Skeletal muscle cell (primary cell): Measurements from ENCODE around the gene CYP4V2.
A peak's percentile ranks its signal among the peaks of the same experiment; 100 is the strongest.
"Not testable (repeated sequence)": the region's sequence is repeated elsewhere in the genome, so short reads cannot be mapped to it uniquely, and the experiment has no call there.

ENCODE experiments used
- DNase-seq: peaks from one replicate; pipeline ENCODE4 v3.0.0-alpha.2; 2010; ENCODE audit warnings: low read depth
- H3K4me3 ChIP-seq: 2 replicates; pipeline ENCODE4 v1.5.1; 2011; ENCODE audit warnings: low read depth, mild to moderate bottlenecking, control low read depth, low read length, moderate library complexity

CYP4V2 gene

DNA sequence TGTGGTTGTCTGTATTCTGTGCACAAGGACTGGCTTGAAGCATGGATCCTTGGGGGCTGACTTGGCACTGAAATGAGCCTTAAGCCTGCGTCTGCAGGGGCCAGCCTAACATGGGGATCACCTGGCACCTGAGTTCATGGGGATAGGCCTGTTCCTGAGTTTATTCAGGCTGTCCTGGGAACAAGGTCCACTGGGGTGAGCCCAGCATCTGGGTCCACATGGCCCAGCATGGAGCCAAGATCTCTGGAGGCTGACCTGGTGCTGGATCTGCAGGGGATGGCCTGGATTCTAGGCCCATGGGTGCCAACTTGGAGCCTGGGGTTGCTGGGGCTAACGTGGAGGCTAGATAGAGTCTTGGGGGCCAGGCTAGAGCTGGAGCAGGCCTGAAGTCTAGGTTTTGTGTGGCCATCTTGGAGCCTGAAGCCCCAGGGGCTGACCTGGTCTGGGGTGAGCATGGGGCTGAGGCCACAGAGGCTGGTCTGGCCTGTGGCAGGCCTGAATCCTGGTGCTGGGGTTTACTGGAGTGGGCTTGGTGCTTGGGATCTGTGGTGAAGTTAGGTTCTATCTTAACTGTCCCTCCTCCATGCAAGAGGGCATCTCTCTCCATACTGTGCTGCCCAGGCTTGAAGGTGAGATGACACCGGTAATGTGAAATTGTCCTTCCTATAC, 35.3 kb downstream of the CYP4V2 start:
- H3K4me3 ChIP-seq: no peak overlapping the region

DNA sequence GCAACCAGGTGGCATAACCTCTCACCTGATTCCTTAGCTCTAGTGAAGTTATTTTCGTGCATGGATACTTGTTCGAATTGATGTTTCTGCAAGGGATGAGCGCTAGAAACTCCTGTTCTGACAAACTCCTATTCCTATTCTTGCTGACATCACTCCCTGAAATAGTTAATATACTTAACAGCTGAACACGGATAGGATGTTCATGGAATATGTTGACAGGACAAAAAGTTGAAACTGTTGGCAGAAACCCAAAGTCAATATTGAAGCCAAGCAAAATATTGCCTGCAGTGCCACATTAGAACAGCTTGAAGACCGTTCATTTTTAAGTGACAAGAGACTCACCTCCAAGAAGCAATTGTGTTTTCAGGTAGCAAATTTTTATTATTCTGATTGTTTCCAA, 35.9 kb downstream of the CYP4V2 start, which contains the start of gene KLKB1:
TSS of gene KLKB1 (plus strand) at position 287 of the 400 bp plus-strand sequence. CDS start 689 bp downstream, outside the sequence.
- no peak for DNase-seq
- no peak within 1 kb of the TSS for H3K4me3 ChIP-seq

More for the DNA sequence above, 35.3 kb downstream of the CYP4V2 start:
- DNase-seq: no peak

DNA sequence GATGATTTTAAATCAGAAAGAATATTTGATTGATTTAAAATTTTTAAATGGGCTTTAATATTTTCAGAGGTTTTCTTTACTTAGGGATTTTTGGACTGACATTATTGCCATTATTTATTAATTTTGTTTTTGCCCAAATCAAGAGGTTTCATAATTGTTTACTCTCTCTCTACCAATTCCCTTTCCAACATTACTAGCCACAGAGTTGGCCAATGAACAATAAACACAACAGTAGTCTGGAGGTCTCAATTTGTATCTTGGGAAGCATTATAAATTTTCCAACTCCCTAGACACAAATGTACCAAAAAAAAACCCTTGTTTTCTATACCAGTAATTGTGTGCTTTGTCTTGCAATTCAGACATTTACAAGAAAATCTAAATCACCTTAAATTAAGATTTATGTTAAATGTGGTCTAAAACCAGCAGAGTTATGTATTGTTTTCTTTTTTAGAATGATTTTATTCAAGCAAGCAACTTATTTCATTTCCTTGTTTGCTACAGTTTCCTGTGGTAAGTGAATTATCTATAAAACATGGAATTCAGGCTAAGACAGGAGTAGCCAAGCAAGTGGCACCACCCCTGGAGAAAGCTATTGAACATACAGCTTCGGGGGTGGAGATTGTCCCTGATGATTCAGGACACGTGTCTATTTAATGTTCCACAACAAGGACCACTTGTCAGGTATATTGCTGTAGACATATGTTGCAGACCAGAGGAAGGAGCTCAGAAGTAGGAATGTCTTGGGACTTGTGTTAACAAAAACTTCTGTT, 36.6 kb downstream of the CYP4V2 start:
- H3K4me3 ChIP-seq: no peak overlapping the region
- DNase-seq: no peak

- DNase-seq: no peak
Observed at GRCh38 chr4:186228514-186228894, 37.1 kb downstream of the CYP4V2 start.

DNA sequence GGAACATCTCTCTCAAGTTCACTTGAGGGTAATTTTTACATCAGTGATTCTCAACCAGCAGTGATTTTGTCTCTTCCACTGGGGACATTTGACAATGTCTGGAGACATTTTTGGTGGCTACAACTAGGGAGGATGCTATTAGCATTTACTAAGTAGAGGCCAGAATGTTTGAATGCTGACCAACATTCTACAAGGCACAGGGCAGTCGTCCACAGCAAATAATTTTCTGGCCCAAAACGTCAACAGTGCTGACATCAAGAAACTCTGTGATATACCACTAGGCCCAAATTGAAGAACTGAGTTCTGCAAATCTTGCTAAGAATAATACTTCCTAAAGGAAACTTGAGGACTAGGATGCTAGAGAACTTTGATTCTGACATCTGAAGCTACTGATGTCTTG, 43.0 kb downstream of the CYP4V2 start:
- H3K4me3 ChIP-seq: no peak overlapping the region
- DNase-seq: no peak

More at GRCh38 chr4:186228514-186228894, 37.1 kb downstream of the CYP4V2 start:
- no peak overlapping the region for H3K4me3 ChIP-seq

GRCh38 chr4:186236126-186236525, 44.8 kb downstream of the CYP4V2 start:
- no peak for DNase-seq
- no peak overlapping the region for H3K4me3 ChIP-seq

GRCh38 chr4:186240452-186240847, 49.1 kb downstream of the CYP4V2 start:
- no peak for DNase-seq
- H3K4me3 ChIP-seq: no peak overlapping the region

DNA sequence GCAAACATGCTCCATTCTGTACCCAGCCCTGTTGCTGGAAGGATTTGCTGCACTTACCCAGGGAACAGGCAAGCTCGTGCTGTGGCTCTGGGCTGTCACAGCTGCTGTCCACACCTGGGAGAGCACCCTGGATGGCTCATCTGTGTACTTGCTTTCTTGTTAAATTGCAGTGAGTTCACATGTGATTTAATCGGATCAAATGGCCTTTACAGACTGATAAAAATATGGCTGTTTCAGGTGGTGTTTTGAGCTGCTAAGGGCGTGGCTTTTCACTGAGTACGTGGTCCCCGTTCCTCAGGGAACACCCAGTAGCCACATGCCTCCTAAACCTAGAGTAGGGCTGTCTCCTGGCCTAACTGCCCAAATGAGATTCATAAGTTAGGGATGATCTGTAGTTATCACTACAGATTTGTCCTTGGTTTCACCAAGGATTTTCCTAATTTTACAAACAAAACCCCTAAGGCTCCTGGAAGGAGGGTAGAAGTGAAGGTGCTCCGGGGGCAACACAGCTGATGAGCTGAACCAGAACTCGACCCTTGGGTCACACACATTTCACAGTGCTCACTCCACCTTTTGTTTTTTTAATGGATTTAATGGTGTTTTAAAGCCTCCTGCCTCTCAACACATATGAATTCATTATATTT, 49.6 kb downstream of the CYP4V2 start:
- H3K4me3 ChIP-seq: no peak overlapping the region
- DNase-seq: no peak

DNA sequence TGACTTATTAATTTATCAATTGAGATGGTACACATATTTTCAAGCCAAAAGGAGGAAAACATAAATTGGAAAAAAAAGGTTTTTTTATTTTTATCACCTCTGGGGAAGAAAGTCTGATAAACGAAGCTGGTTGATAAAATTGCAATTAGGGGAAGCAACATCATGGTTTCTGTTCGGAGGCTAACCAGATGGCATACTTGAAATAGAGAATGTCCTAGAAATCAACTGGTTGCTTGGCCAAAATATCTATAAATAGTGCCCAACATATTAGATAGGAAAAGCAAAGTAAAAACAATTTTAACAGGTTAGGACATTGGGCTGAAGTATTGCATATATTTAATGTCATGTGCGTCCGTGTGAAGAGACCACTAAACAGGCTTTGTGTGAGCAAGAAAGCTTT, 50.2 kb downstream of the CYP4V2 start:
- H3K4me3 ChIP-seq: no peak overlapping the region

DNA sequence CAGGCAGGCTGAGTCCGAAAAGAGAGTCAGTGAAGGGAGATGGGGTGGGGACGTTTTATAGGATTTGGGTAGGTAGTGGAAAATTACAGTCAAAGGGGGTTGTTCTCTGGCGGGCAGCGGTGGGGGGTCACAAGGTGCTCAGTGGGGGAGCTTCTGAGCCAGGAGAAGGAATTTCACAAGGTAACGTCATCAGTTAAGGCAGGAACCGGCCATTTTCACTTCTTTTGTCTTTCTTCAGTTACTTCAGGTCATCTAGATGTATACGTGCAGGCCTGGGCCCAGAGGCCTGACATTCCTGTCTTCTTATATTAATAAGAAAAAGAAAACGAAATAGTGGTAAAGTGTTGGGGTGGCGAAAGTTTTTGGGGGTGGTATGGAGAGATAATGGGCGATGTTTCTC, 50.7 kb downstream of the CYP4V2 start:
- DNase-seq, H3K4me3 ChIP-seq: not testable (repeated sequence)

More for the DNA sequence above, 50.2 kb downstream of the CYP4V2 start:
- no peak for DNase-seq

GRCh38 chr4:186243331-186243730, 52.0 kb downstream of the CYP4V2 start:
- no peak overlapping the region for H3K4me3 ChIP-seq
- DNase-seq: no peak

GRCh38 chr4:186244835-186245234, 53.5 kb downstream of the CYP4V2 start:
- no peak for DNase-seq

DNA sequence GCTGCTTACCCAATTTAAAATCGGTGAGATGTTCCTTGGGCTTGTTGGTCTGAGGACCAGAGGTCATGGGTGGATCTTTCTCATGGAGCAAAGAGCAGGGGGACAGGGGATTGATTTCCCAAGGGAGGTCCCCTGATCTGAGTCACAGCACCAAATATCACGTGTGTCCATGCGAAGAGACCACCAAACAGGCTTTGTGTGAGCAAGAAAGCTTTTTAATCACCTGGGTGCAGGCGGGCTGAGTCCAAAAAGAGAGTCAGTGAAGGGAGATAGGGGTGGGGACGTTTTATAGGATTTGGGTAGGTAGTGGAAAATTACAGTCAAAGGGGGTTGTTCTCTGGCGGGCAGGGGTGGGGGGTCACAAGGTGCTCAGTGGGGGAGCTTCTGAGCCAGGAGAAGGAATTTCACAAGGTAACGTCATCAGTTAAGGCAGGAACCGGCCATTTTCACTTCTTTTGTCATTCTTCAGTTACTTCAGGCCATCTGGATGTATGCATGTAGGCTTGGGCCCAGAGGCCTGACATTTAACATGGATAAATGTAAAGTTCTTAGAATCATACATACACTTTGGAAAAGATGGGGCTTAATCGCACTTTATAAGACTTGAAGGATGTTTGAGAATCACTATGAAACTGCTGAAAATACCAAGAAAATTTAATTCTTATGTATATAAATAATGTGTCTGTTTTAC, 55.8 kb downstream of the CYP4V2 start:
- not testable (repeated sequence) for DNase-seq, H3K4me3 ChIP-seq

More at GRCh38 chr4:186244835-186245234, 53.5 kb downstream of the CYP4V2 start:
- no peak overlapping the region for H3K4me3 ChIP-seq

GRCh38 chr4:186248643-186249042, 57.3 kb downstream of the CYP4V2 start:
- no peak for DNase-seq
- H3K4me3 ChIP-seq: no peak overlapping the region

GRCh38 chr4:186249785-186250754, 58.7 kb downstream of the CYP4V2 start:
- no peak overlapping the region for H3K4me3 ChIP-seq
- DNase-seq: peak; percentile 6

DNA sequence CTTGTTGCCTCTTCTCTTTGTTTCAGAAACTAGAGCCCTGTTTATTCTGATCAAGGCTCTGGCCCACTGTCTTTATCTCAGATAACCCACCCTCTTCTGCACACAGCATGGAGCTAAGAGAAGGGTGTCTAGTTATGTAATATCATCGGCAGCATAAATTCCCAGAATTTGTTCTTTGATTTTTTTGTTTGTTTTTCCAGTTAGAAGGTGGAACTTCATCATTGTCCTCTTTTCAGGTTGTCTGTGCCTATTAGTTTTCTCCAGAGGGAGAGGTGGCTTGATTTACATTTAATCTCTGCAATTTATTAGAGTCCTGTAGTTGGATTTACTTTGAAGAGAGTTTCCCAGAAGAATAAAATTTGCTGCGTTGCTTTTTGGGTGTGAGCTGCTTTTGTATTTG, 59.4 kb downstream of the CYP4V2 start:
- no peak overlapping the region for H3K4me3 ChIP-seq
- DNase-seq: no peak

- no peak for DNase-seq
- no peak overlapping the region for H3K4me3 ChIP-seq
Observed at GRCh38 chr4:186255122-186255521, 63.8 kb downstream of the CYP4V2 start.

DNA sequence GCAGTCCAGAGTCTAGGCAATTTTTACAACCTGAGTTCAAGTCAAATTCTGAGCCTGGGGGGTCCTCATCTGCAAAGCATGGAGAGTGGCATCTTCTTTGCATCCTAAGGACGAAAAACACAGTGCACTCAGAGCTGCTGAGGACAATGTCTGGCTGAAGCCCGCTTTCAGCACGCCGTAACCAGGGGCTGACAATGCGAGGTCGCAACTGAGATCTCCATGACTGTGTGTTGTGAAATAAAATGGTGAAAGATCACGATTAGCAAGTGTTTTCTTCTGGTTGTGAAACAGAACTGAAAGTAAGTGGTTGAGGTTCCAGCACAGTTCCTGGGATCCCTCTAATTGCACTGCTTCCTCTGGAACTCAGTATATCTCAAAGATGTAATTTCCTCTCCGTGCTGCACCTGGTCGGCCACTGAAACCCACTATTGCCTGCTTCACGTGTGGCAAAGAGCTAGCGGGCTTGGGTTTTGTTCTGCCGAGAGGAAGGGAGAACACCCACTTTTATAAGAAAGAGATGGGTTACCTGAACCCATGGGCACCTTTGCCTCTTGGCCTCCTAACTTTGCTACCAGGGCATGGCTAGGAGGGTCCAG, 66.9 kb downstream of the CYP4V2 start:
- no peak overlapping the region for H3K4me3 ChIP-seq

More for the DNA sequence above, 66.9 kb downstream of the CYP4V2 start:
- no peak for DNase-seq
